ENCODE measurements around the gene COX5A.
"Not testable (repeated sequence)": the region's sequence is repeated elsewhere in the genome, so short reads cannot be mapped to it uniquely, and the experiment has no call there.

Gene COX5A

DNA sequence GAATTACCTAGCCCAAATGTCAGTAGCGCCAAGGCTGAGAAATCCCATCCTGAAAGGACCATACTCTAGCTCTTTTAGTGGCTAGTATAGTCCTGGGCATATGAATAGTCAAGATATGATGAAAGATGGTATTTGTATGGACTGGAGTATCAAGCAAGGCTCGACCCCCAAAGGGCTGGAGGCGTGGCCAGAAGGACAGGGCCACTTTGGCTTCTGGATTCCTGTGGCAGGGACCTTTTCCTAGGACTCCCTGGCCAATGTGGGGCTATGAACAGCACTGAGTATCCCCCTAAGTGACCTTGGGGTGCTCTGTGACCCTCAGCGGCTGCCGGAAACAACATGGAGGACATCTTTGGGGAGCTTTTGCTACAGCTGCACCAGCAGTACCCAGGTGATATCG is 42.0 kb downstream of the COX5A start:
- DNase-seq = no peak

GRCh38 chr15:74894383-74894782 is 43.5 kb downstream of the COX5A start:
- not testable (repeated sequence) for DNase-seq

GRCh38 chr15:74893627-74894026 is 44.2 kb downstream of the COX5A start:
- DNase-seq = peak; percentile 56 to 75

- DNase-seq = no peak
Measured at GRCh38 chr15:74892931-74893330, 44.9 kb downstream of the COX5A start.

DNA sequence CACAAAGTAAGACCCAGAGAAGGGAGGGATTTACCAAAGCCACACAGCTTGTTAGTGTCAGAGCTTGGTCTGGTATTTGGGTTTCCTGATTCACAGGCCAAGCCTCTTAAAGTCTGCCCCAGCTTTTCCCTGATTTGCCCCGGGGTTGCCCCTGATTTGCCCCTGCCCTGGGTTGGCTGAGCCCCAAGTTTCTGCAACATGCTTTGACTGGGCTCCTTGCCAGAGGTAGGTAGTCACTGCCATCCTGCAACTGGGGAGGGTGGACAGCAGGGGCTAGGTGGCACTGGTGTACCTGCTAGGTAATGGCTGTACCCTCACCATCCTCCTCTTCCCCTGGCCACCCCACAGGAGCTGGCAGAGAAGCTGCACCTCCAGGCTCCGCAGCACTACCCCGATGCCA is 45.6 kb downstream of the COX5A start:
- no peak for DNase-seq

DNA sequence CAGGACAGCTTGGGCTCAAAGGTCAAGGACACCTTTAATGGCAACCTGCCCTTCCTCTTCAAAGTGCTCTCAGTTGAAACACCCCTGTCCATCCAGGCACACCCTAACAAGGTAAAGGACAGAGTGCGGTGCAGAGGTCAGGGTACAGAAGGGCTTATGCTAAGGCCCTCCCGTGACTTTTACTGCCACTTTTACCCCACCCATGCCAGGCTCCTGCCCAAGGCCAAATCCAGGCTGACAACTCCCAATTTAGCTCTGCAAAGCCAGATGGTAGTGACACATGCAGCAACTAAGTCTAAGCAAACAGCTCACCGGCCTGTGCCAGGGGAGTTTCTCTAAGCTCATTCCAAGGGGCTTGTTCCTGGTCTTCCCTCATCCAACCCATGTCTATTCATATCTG is 46.4 kb downstream of the COX5A start:
- no peak for DNase-seq

- no peak for DNase-seq
Measured at GRCh38 chr15:74890665-74890960, 47.3 kb downstream of the COX5A start.

- peak; percentile 84 to 87 for DNase-seq
Measured at GRCh38 chr15:74889883-74890664, 47.8 kb downstream of the COX5A start, which contains the start of gene MPI. TSS of gene MPI (plus strand) at chr15:74890042. CDS start at chr15:74890074, 32 bp downstream.

DNA sequence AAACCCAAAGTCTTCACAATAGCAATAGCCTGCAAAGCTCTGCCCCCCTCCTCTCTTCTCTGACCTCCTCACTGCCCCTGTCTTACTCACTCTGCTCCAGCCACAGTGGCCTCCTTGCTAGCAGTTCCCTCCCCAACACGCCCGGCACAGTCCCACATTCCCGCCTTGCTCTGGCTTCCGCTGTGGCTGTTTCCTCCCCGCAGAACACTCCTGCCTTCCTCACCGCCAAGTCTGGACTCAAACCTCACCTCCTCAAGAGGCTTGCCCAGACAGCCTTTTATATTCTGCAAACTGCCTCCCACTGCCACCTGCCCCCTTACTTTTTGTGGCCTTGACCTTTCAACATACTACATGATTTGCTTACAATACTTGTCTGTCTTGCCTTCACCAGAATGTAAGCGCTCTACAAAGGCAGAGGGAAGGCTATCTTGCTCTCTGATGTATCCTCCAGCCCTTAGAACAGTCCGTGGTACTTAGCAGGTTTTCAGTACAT is 48.4 kb downstream of the COX5A start:
- DNase-seq = no peak

DNA sequence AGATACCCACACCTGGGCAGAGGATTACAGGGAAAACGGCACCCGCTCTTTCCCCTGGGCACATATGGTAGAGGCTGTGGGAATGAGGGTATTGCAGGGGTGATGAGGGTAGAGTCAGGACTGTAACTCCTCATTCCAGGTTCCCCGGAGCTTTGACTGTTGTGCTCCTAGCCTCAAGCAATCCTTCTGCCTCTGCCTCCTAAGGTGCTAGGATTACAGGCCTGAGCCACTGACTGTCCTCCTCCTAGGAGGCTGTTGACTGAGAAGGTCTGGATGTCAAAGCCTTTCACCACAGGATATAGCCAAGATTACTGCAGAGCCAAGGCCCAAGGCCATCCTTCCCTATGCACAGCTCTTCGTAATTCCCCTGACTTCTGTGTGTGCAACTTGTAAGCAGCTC is 49.2 kb downstream of the COX5A start:
- DNase-seq = no peak

GRCh38 chr15:74887537-74888193 is 50.2 kb downstream of the COX5A start:
- not testable (repeated sequence) for DNase-seq

- DNase-seq = no peak
Measured at GRCh38 chr15:74885461-74885860, 52.4 kb downstream of the COX5A start.

GRCh38 chr15:74884428-74885223 is 53.2 kb downstream of the COX5A start:
- no peak for DNase-seq

DNA sequence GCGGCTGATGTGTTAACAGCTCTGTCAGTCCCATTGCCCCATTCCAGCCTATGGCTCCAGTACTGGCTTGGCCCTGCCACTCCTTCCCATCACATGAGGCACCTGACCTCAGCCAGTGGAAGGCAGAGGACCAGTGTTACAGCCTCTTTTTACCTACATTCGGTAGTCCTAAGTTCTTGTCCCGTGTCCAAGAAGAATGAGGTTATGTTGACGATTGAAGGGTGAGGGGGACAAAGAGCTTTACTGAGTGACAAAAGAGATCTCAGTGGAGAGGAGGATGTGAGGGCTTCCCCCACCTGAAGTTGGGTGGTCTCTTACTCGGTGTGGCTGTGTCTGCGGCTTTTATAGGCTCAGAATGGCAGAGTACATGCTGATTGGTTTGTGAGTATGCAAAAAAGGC is 55.3 kb downstream of the COX5A start:
- DNase-seq = no peak

GRCh38 chr15:74878273-74878672 is 59.6 kb downstream of the COX5A start:
- DNase-seq = no peak

DNA sequence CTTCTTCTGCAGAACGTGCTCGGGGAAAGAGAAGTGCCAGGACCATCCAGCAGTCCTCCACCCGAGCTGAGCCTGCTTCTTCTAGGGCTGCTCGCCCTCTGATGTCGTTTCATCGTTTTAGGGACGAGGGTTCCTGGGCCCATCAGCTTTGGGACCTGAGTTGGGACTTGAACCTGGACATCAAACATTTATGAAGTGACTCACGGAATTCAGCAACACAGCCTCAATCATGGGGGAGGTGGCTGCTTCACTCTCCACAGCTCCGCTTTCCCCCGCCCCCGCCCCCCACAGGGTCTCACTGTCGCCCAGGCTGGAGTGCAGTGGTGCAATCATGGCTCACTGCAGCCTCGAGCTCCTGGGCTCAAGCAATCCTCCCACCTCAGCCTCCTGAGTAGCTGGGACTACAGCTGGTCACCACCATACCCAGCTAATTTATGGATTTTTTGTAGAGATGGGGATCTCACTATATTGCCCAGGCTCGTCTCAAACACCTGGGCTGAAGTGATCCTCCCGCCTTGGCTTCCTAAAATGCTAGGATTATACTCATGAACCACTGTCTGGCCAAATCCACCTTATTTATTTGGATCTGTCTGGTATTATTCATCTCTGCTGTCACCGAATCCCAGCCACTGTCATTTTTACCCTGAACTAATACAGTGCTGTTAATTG is 64.0 kb downstream of the COX5A start:
- peak in 1 of 2 donors; percentile 20 for DNase-seq

- DNase-seq = peak; percentile 92 to 93
Measured at GRCh38 chr15:74873036-74873755, 64.7 kb downstream of the COX5A start, which contains the start of gene SCAMP2. TSS of gene SCAMP2 (minus strand) at chr15:74873365. CDS start at chr15:74873255, 110 bp downstream.

DNA sequence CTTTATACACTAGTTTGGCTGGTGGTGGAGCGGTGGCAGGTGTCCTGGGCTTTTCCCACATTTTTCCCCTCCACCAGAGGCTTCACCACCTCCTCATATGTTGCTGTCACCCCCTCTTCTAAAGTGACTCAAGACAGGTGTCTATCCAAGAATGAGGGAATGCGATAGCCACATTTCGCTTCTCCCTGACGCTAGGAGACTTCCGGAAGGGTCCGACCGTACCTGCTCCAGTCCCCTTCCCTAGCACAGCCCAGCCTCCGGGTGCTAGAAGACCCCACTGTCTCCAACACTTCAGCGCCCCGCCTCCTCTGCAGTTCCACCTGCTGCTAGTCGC is 65.2 kb downstream of the COX5A start:
- DNase-seq = no peak

DNA sequence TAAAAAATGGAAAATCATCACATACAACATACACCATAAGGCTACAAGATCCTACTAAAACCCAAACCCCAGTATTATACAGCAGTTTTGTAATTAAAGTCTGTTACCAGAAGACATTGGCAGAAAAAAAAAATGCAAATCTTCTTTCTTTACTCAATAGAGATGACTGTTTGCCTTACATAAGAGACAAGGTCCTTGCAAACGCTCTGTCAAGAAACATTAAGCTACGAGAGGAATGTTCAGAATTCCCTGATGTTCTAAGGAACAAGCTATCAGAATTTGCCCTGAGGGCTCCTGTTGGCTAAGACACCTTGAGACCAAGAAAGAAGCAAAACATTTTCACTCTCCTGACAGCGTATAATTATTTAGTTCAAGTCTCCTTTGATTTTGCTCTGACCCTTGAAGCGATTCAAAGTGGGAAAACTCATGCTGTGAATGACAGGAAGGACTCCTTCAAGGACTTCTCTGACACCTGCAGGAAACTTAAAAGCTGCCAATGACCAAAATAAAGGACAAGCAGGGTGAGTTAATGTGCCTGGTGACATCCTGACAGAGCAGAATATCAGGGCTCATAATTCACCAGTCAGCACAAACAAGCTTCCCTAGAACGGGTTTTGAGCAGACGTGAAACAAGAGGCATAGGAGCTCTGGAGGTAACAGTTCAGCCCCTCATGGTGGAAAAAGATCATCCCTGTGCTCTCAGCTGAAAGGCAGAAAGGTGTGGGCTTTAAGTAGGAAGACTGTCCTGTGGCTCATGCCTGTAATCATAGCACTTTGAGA is 67.2 kb downstream of the COX5A start:
- DNase-seq = no peak
